Chondrocyte (in vitro differentiated cells): Measurements from ENCODE around the gene DHX34. TPM values are rescaled to one million over a fixed set of nuclear protein-coding genes. Genes with fewer than 3 reads are reported as not detected.
A peak's percentile ranks its signal among the peaks of the same experiment; 100 is the strongest.
"Not testable (repeated sequence)": the region's sequence is repeated elsewhere in the genome, so short reads cannot be mapped to it uniquely, and the experiment has no call there.

Source experiments
- DNase-seq: peaks from one replicate; pipeline ENCODE4 v3.0.0; 2021; ENCODE audit warnings: mixed read lengths, low spot score
- H3K27ac Mint-ChIP-seq: one replicate; pipeline ENCODE4 v1.8.0; 2021; ENCODE audit warnings: mild to moderate bottlenecking, moderate library complexity, mixed read lengths; ENCODE audit not compliant: unreplicated experiment
- H3K27me3 Mint-ChIP-seq: 2 replicates; pipeline ENCODE4 v1.8.0; 2021; ENCODE audit warnings: low read depth, mixed read lengths
- H3K36me3 Mint-ChIP-seq: 2 replicates; pipeline ENCODE4 v1.8.0; 2021; ENCODE audit warnings: low read depth, mixed read lengths
- H3K4me1 Mint-ChIP-seq: 2 replicates; pipeline ENCODE4 v1.8.0; 2021; ENCODE audit warnings: low read depth, mild to moderate bottlenecking, mixed read lengths
- H3K4me3 Mint-ChIP-seq: one replicate; pipeline ENCODE4 v1.8.0; 2021; ENCODE audit warnings: mild to moderate bottlenecking, moderate library complexity, mixed read lengths; ENCODE audit not compliant: unreplicated experiment
- H3K9me3 Mint-ChIP-seq: 2 replicates; pipeline ENCODE4 v1.8.0; 2021; ENCODE audit warnings: low read depth, mixed read lengths
- long read RNA-seq: library from polyadenylated mRNA; stranded (forward); transcript quantifications from one replicate; pipeline ENCODE4 v2.0.0, GENCODE V29; 2021
- total RNA-seq: library from RNA; stranded (reverse); gene quantifications from 3 replicates; pipeline ENCODE4 v1.2.1, GENCODE V29; 2021
- TF ChIP-seq, protein P1 (sequence below): fragments of 200-600 bp; sonication (generic); IDR thresholded peaks from 2 replicates; pipeline ENCODE4 v1.5.0; 2021; ENCODE audit warnings: antibody characterized with exemption, mild to moderate bottlenecking, moderate library complexity

Gene DHX34, protein sequence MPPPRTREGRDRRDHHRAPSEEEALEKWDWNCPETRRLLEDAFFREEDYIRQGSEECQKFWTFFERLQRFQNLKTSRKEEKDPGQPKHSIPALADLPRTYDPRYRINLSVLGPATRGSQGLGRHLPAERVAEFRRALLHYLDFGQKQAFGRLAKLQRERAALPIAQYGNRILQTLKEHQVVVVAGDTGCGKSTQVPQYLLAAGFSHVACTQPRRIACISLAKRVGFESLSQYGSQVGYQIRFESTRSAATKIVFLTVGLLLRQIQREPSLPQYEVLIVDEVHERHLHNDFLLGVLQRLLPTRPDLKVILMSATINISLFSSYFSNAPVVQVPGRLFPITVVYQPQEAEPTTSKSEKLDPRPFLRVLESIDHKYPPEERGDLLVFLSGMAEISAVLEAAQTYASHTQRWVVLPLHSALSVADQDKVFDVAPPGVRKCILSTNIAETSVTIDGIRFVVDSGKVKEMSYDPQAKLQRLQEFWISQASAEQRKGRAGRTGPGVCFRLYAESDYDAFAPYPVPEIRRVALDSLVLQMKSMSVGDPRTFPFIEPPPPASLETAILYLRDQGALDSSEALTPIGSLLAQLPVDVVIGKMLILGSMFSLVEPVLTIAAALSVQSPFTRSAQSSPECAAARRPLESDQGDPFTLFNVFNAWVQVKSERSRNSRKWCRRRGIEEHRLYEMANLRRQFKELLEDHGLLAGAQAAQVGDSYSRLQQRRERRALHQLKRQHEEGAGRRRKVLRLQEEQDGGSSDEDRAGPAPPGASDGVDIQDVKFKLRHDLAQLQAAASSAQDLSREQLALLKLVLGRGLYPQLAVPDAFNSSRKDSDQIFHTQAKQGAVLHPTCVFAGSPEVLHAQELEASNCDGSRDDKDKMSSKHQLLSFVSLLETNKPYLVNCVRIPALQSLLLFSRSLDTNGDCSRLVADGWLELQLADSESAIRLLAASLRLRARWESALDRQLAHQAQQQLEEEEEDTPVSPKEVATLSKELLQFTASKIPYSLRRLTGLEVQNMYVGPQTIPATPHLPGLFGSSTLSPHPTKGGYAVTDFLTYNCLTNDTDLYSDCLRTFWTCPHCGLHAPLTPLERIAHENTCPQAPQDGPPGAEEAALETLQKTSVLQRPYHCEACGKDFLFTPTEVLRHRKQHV
- total RNA-seq: 13.5 to 15.6 TPM (median 15.2 TPM) in 3 replicates
- long read RNA-seq, full-length matches to known transcripts: 13 of 36 reads
- long read RNA-seq, partial matches to known transcripts: 16 of 36 reads
- long read RNA-seq, other reads (novel, unspliced or antisense): 7 of 36 reads

DNA sequence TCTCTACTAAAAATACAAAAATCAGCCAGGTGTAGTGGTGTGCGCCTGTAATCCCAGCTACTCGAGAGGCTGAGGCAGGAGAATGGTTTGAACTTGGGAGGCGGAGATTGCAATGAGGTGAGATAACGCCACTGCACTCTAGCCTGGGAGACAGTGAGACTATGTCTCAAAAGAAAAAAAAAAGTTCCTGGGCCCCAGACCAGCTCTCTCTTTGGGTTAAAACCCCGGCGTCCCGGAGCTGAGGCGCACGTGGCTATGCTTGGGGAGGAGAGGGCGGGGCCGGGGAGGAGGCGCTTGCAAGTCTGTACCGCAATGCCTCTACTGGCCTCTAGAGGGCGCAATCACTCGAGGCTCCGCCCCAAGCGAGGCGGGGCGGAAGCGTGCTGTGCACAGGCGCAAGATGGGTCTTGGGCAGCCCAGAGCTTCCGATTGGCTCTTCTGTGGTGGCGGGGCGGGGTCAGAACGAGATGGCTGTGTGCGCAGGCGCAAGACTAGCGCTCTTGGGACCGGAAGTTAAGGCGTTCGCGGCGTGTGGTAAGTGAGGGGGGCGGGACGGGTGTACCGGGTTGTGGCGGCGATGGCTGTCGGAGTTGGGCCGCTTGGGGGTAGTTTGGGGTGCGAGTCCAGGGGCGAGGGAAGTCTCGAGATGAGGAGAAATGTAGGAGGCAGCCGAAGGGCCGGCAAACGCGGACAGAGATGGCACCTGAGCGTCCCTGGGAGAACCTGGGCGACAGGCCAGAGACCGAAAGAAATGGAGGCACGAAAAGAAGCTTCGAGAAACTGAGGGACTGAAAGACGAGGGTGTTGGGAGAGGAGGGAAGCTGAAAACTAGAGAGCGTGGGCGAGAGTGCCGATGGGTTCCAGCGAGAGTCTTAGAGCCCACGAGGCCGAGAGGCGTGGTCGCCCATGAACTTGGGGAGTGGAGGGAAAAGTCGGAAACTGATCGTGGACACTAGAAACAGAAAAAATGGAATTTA, at the start of gene DHX34:
Gene DHX34 (plus strand): TSS at position 497 of the 977 bp plus-strand sequence. CDS start 3,716 bp downstream, outside the sequence.
- no peaks in the 10 kb centered on the region for H3K27me3 Mint-ChIP-seq
- TF ChIP-seq, protein P1, sequence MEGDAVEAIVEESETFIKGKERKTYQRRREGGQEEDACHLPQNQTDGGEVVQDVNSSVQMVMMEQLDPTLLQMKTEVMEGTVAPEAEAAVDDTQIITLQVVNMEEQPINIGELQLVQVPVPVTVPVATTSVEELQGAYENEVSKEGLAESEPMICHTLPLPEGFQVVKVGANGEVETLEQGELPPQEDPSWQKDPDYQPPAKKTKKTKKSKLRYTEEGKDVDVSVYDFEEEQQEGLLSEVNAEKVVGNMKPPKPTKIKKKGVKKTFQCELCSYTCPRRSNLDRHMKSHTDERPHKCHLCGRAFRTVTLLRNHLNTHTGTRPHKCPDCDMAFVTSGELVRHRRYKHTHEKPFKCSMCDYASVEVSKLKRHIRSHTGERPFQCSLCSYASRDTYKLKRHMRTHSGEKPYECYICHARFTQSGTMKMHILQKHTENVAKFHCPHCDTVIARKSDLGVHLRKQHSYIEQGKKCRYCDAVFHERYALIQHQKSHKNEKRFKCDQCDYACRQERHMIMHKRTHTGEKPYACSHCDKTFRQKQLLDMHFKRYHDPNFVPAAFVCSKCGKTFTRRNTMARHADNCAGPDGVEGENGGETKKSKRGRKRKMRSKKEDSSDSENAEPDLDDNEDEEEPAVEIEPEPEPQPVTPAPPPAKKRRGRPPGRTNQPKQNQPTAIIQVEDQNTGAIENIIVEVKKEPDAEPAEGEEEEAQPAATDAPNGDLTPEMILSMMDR: peak; percentile 97
- H3K4me1 Mint-ChIP-seq: peaks cover 29% of the 10 kb centered on the region
- peak; percentile 98 for DNase-seq
- H3K9me3 Mint-ChIP-seq: no peaks in the 10 kb centered on the region
- peak within 1 kb of the TSS; percentile 92 for H3K27ac Mint-ChIP-seq
- H3K4me3 Mint-ChIP-seq: peak within 1 kb of the TSS; percentile 96
- H3K36me3 Mint-ChIP-seq: peaks cover 7% of the 10 kb centered on the region

DNA sequence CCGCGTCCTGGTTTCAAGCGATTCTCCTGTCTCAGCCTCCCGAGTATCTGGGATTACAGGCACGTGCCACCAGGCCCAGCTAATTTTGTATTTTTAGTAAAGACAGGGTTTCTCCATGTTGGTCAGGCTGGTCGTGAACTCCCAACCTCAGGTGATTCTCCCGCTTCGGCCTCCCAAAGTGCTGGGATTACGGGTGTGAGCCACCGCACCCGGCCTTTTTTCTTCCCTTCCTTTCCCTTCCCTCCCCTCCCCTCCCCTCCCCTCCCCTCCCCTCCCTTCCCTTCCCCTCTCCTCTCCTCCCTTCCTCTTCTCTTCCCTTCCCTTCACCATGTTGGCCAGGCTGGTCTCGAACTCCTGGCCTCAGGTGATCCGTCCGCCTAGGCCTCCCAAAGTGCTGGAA, 48.2 kb upstream of the DHX34 start:
- DNase-seq, H3K27ac Mint-ChIP-seq, H3K4me1 Mint-ChIP-seq, H3K4me3 Mint-ChIP-seq, H3K36me3 Mint-ChIP-seq, H3K27me3 Mint-ChIP-seq, H3K9me3 Mint-ChIP-seq: not testable (repeated sequence)

DNA sequence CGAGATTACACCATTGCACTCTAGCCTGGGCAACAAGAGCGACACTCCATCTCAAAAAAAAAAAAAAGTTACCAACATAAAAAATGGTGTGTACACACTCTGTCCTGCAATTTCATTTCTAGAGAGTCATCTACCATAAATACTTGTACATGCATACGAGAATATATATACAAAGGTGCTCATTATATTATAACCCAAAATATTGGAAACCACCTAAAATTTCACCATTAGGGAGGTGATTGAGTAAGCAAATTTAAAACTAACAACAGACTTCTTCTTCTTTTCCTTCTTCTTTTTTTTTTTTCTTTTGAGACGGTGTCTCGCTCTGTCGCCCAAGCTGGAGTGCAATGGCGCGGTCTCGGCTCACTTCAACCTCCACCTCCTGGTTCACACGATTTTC, 46.9 kb upstream of the DHX34 start:
- H3K9me3 Mint-ChIP-seq: no peaks in the 10 kb centered on the region
- peaks cover 13% of the 10 kb centered on the region for H3K4me1 Mint-ChIP-seq
- H3K27me3 Mint-ChIP-seq: no peaks in the 10 kb centered on the region
- no peak overlapping the region for H3K27ac Mint-ChIP-seq
- no peak for DNase-seq
- no peaks in the 10 kb centered on the region for H3K36me3 Mint-ChIP-seq
- TF ChIP-seq, protein P1: no peak
- no peak overlapping the region for H3K4me3 Mint-ChIP-seq

- DNase-seq: no peak
- Mint-ChIP-seq H3K27ac (no peak overlapping the region), H3K27me3 (no peaks in the 10 kb centered on the region), H3K36me3 (no peaks in the 10 kb centered on the region), H3K4me3 (no peak overlapping the region), H3K4me1 (peaks cover 16% of the 10 kb centered on the region), H3K9me3 (no peaks in the 10 kb centered on the region)
- TF ChIP-seq, protein P1: no peak
Measured at GRCh38 chr19:47303966-47304365, 45.1 kb upstream of the DHX34 start.

GRCh38 chr19:47305309-47305751, 43.8 kb upstream of the DHX34 start:
- no peaks in the 10 kb centered on the region for H3K27me3 Mint-ChIP-seq
- no peaks in the 10 kb centered on the region for H3K9me3 Mint-ChIP-seq
- H3K4me3 Mint-ChIP-seq: peak overlapping the region; percentile 21
- DNase-seq: no peak
- peak overlapping the region; percentile 59 for H3K27ac Mint-ChIP-seq
- TF ChIP-seq, protein P1: peak; percentile 98
- H3K4me1 Mint-ChIP-seq: peaks cover 21% of the 10 kb centered on the region
- no peaks in the 10 kb centered on the region for H3K36me3 Mint-ChIP-seq
